C4-2B (cell line): Measurements from ENCODE around the gene PCDHA1.
A peak's percentile ranks its signal among the peaks of the same experiment; 100 is the strongest.
"Not testable (repeated sequence)": the region's sequence is repeated elsewhere in the genome, so short reads cannot be mapped to it uniquely, and the experiment has no call there.

Source experiments
- H3K27ac ChIP-seq: fragments of 450-650 bp; 2 replicates; pipeline ENCODE4 v1.5.1; 2017
- ZFX ChIP-seq: fragments of 450-650 bp; IDR thresholded peaks from 2 replicates; pipeline ENCODE4 v1.6.1; 2017
- TF ChIP-seq, protein P1 (sequence below): fragments of 450-650 bp; conservative IDR thresholded peaks from 2 replicates; pipeline ENCODE4 v1.5.1; 2017; ENCODE audit warnings: mild to moderate bottlenecking

The PCDHA1 gene

DNA sequence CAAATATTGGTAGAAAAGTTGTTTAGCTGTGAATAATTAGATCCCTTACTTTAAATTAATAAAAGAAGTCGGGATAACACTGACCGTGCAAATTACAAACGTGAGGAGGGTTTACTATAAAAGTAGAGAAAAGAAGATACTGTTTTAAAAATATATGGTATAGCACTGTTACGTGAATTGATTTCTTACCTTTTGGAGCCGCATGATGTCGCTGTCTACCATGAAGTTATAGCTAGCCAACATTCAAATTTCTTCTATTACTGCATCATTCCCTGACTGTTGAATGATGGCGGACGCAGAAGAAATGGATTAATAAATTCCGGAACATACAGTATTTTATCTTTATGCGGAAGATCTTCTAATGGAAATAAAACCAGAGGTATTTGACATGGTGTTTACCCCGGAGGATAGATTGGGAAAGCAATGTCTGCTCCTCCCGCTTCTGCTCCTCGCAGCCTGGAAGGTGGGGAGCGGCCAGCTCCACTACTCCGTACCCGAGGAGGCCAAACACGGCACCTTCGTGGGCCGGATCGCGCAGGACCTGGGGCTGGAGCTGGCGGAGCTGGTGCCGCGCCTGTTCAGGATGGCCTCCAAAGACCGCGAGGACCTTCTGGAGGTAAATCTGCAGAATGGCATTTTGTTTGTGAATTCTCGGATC lies 41.9 kb downstream of the PCDHA1 start, which contains the start of gene PCDHA6:
Gene PCDHA6 (plus strand): TSS at position 257 of the 658 bp plus-strand sequence. CDS start 132 bp downstream, at position 389.
- no peak for TF ChIP-seq ZFX
- TF ChIP-seq, protein P1, sequence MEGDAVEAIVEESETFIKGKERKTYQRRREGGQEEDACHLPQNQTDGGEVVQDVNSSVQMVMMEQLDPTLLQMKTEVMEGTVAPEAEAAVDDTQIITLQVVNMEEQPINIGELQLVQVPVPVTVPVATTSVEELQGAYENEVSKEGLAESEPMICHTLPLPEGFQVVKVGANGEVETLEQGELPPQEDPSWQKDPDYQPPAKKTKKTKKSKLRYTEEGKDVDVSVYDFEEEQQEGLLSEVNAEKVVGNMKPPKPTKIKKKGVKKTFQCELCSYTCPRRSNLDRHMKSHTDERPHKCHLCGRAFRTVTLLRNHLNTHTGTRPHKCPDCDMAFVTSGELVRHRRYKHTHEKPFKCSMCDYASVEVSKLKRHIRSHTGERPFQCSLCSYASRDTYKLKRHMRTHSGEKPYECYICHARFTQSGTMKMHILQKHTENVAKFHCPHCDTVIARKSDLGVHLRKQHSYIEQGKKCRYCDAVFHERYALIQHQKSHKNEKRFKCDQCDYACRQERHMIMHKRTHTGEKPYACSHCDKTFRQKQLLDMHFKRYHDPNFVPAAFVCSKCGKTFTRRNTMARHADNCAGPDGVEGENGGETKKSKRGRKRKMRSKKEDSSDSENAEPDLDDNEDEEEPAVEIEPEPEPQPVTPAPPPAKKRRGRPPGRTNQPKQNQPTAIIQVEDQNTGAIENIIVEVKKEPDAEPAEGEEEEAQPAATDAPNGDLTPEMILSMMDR: peak; percentile 49
- H3K27ac ChIP-seq: no peak within 1 kb of the TSS

DNA sequence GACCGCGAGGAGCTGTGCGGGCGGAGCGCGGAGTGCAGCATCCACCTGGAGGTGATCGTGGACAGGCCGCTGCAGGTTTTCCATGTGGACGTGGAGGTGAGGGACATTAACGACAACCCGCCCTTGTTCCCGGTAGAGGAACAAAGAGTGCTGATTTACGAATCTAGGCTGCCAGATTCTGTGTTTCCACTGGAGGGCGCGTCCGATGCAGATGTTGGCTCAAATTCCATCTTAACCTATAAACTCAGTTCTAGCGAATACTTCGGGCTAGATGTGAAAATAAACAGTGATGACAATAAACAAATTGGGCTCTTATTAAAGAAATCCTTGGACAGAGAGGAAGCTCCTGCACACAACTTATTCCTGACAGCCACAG lies 42.4 kb downstream of the PCDHA1 start:
- no peak overlapping the region for H3K27ac ChIP-seq
- TF ChIP-seq ZFX: no peak
- TF ChIP-seq, protein P1: peak; percentile 36; the same call in 1 of the 2 replicates

DNA sequence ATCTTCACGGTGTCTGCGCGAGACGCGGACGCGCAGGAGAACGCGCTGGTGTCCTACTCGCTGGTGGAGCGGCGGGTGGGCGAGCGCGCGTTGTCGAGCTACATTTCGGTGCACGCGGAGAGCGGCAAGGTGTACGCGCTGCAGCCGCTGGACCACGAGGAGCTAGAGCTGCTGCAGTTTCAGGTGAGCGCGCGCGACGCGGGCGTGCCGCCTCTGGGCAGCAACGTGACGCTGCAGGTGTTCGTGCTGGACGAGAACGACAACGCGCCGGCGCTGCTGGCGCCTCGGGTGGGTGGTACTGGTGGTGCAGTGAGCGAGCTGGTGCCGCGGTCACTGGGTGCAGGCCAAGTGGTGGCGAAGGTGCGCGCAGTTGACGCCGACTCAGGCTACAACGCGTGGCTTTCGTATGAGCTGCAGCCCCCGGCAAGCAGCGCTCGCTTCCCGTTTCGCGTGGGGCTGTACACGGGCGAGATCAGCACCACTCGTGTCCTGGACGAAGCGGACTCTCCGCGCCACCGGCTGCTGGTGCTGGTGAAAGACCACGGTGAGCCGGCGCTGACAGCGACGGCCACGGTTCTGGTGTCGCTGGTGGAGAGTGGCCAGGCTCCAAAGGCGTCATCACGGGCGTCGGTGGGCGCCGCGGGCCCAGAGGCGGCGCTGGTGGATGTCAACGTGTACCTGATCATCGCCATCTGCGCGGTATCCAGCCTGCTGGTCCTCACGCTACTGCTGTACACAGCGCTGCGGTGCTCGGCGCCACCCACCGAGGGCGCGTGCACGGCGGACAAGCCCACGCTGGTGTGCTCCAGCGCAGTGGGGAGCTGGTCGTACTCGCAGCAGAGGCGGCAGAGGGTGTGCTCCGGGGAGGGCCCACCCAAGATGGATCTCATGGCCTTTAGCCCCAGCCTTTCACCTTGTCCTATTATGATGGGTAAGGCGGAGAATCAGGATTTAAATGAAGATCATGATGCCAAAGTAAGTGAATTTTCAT lies 43.9 kb downstream of the PCDHA1 start:
- H3K27ac ChIP-seq: not testable (repeated sequence)

DNA sequence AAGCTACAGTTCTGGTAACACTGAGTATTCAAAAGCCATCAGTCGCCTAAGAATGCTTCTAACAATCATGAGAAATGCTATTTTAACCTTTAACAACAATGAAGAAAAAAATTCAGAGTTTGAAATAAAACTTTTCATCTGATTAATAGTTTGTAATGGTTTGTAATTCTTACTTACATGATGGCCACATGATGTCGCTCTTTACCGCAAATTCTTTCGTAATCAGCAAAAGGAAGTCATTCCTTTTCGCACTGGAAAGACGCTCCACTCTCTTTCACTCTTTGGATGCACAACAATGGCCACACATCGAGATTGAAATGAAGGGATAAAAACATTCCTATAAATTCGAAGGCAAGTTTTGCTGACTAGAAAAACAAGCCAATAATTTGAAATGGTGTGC lies 48.1 kb downstream of the PCDHA1 start, which contains the start of gene PCDHA7:
Gene PCDHA7 (plus strand): TSS at position 277 of the 400 bp plus-strand sequence. CDS start 115 bp downstream, at position 392.
- no peak for TF ChIP-seq ZFX
- TF ChIP-seq, protein P1: peak; percentile 57
- H3K27ac ChIP-seq: no peak within 1 kb of the TSS

DNA sequence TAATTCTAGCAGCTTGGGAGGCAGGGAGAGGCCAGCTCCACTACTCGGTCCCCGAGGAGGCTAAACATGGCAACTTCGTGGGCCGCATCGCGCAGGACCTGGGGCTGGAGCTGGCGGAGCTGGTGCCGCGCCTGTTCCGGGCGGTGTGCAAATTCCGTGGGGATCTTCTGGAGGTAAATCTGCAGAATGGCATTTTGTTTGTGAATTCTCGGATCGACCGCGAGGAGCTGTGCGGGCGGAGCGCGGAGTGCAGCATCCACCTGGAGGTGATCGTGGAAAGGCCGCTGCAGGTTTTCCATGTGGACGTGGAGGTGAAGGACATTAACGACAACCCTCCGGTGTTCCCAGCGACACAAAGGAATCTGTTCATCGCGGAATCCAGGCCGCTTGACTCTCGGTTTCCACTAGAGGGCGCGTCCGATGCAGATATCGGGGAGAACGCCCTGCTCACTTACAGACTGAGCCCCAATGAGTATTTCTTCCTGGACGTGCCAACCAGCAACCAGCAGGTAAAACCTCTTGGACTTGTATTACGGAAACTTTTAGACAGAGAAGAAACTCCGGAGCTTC lies 48.6 kb downstream of the PCDHA1 start:
- not testable (repeated sequence) for H3K27ac ChIP-seq
- TF ChIP-seq, protein P1: peak; percentile 36; the same call in 1 of the 2 replicates

DNA sequence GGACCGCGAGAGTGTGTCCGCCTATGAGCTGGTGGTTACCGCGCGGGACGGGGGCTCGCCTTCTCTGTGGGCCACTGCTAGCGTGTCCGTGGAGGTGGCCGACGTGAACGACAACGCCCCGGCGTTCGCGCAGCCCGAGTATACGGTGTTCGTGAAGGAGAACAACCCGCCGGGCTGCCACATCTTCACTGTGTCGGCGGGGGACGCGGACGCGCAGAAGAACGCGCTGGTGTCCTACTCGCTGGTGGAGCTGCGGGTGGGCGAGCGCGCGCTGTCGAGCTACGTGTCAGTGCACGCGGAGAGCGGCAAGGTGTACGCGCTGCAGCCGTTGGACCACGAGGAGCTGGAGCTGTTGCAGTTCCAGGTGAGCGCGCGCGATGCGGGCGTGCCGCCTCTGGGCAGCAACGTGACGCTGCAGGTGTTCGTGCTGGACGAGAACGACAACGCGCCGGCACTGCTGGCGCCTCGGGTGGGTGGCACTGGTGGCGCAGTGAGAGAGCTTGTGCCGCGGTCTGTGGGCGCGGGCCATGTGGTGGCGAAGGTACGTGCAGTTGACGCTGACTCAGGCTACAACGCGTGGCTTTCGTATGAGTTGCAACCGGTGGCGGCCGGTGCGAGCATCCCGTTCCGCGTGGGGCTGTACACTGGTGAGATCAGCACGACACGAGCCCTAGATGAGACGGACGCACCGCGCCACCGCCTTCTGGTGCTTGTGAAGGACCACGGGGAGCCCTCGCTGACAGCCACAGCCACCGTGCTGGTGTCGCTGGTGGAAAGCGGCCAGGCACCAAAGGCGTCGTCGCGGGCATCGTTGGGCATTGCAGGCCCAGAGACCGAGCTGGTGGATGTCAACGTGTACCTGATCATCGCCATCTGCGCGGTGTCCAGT lies 49.9 kb downstream of the PCDHA1 start:
- TF ChIP-seq ZFX: no peak
- TF ChIP-seq, protein P1: no peak

More for the DNA sequence above, 49.9 kb downstream of the PCDHA1 start:
- no peak overlapping the region for H3K27ac ChIP-seq
